Measurements from ENCODE around the gene YIPF1. TPM values are rescaled to one million over a fixed set of nuclear protein-coding genes. Genes with fewer than 3 reads are reported as not detected.

The YIPF1 gene
- total RNA-seq, 1 donor from 2014 or later = 37.3 TPM

- no peaks in the 10 kb centered on the region for H3K4me1 Mint-ChIP-seq (ENCODE audit: low read depth)
- H3K9me3 Mint-ChIP-seq (ENCODE audit: low read depth) = peaks cover 3% of the 10 kb centered on the region
- no peak overlapping the region for H3K4me3 Mint-ChIP-seq (ENCODE audit: low read depth)
- TF ChIP-seq, protein P1, sequence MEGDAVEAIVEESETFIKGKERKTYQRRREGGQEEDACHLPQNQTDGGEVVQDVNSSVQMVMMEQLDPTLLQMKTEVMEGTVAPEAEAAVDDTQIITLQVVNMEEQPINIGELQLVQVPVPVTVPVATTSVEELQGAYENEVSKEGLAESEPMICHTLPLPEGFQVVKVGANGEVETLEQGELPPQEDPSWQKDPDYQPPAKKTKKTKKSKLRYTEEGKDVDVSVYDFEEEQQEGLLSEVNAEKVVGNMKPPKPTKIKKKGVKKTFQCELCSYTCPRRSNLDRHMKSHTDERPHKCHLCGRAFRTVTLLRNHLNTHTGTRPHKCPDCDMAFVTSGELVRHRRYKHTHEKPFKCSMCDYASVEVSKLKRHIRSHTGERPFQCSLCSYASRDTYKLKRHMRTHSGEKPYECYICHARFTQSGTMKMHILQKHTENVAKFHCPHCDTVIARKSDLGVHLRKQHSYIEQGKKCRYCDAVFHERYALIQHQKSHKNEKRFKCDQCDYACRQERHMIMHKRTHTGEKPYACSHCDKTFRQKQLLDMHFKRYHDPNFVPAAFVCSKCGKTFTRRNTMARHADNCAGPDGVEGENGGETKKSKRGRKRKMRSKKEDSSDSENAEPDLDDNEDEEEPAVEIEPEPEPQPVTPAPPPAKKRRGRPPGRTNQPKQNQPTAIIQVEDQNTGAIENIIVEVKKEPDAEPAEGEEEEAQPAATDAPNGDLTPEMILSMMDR (IDR thresholded peaks at IDR 0.05; ENCODE audit: unreplicated experiment) = no peak
- H3K27me3 Mint-ChIP-seq = no peaks in the 10 kb centered on the region
- no peak for DNase-seq (ENCODE audit: low spot score, unreplicated experiment)
- H3K36me3 Mint-ChIP-seq (ENCODE audit: insufficient read depth) = peaks cover 32% of the 10 kb centered on the region
- H3K27ac Mint-ChIP-seq = no peak overlapping the region
These were observed 41.9 kb upstream of the YIPF1 start for GRCh38 chr1:53931523-53931922.

GRCh38 chr1:53930932-53931331 lies 41.3 kb upstream of the YIPF1 start:
- no peak for DNase-seq (ENCODE audit: low spot score, unreplicated experiment)
- TF ChIP-seq, protein P1 (IDR thresholded peaks at IDR 0.05; ENCODE audit: unreplicated experiment) = no peak
- H3K9me3 Mint-ChIP-seq (ENCODE audit: low read depth) = peaks cover 3% of the 10 kb centered on the region
- H3K27me3 Mint-ChIP-seq = no peaks in the 10 kb centered on the region
- H3K4me3 Mint-ChIP-seq (ENCODE audit: low read depth) = no peak overlapping the region
- peaks cover 32% of the 10 kb centered on the region for H3K36me3 Mint-ChIP-seq (ENCODE audit: insufficient read depth)
- no peak overlapping the region for H3K27ac Mint-ChIP-seq
- H3K4me1 Mint-ChIP-seq (ENCODE audit: low read depth) = no peaks in the 10 kb centered on the region

- no peak overlapping the region for H3K4me3 Mint-ChIP-seq (ENCODE audit: low read depth)
- H3K27me3 Mint-ChIP-seq = no peaks in the 10 kb centered on the region
- H3K27ac Mint-ChIP-seq = no peak overlapping the region
- H3K9me3 Mint-ChIP-seq (ENCODE audit: low read depth) = no peaks in the 10 kb centered on the region
- H3K4me1 Mint-ChIP-seq (ENCODE audit: low read depth) = no peaks in the 10 kb centered on the region
- TF ChIP-seq, protein P1 (IDR thresholded peaks at IDR 0.05; ENCODE audit: unreplicated experiment) = no peak
- H3K36me3 Mint-ChIP-seq (ENCODE audit: insufficient read depth) = peaks cover 27% of the 10 kb centered on the region
- DNase-seq (ENCODE audit: low spot score, unreplicated experiment) = no peak
These were observed 39.8 kb upstream of the YIPF1 start for GRCh38 chr1:53929246-53929960.

DNA sequence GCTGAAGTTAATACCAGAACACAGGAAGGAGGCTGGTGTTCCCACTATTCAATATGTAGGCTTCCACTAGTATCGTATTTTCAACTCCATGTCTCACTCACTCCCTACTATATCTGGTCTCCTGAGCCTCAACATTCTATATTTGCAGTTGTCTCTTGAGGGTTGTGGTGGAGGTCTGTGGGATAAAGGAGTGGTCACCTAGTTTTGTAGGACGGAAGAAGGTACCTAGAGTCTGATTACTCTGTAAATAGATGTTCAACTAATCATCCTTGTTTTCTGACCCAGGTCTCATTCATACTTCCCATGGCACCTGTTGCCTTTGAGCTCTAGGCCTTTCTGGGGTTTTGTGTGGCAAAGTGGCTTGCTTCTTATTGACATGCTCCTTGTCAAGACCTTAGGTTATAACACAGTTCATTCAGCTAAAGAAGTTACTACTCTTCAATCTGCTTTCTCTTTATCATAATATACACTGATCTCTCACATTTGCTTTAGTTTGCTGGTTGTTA lies 37.8 kb upstream of the YIPF1 start:
- Mint-ChIP-seq H3K27ac (no peak overlapping the region), H3K36me3 (ENCODE audit: insufficient read depth) (peaks cover 16% of the 10 kb centered on the region), H3K9me3 (ENCODE audit: low read depth) (no peaks in the 10 kb centered on the region), H3K4me1 (ENCODE audit: low read depth) (no peaks in the 10 kb centered on the region), H3K27me3 (no peaks in the 10 kb centered on the region), H3K4me3 (ENCODE audit: low read depth) (no peak overlapping the region)
- TF ChIP-seq, protein P1 (IDR thresholded peaks at IDR 0.05; ENCODE audit: unreplicated experiment) = no peak
- DNase-seq (ENCODE audit: low spot score, unreplicated experiment) = no peak

GRCh38 chr1:53919675-53920066 lies 30.1 kb upstream of the YIPF1 start:
- Mint-ChIP-seq H3K27me3 (no peaks in the 10 kb centered on the region), H3K9me3 (ENCODE audit: low read depth) (no peaks in the 10 kb centered on the region), H3K4me1 (ENCODE audit: low read depth) (peaks cover 4% of the 10 kb centered on the region), H3K36me3 (ENCODE audit: insufficient read depth) (peaks cover 17% of the 10 kb centered on the region), H3K4me3 (ENCODE audit: low read depth) (no peak overlapping the region), H3K27ac (no peak overlapping the region)
- DNase-seq (ENCODE audit: low spot score, unreplicated experiment) = no peak
- TF ChIP-seq, protein P1 (IDR thresholded peaks at IDR 0.05; ENCODE audit: unreplicated experiment) = no peak
